NCI-H1436 (cell line): Measurements from ENCODE around the gene OBSCN.
A peak's percentile ranks its signal among the peaks of the same experiment; 100 is the strongest.
"Not testable (repeated sequence)": the region's sequence is repeated elsewhere in the genome, so short reads cannot be mapped to it uniquely, and the experiment has no call there.

Experiments
- DNase-seq: peaks from one replicate; lab custom pipeline; 2025; lab: John Stamatoyannopoulos, UW

The OBSCN gene

GRCh38 chr1:228185641-228185965, 22.2 kb upstream of the OBSCN start:
- no peak for DNase-seq

- not testable (repeated sequence) for DNase-seq
Measured at GRCh38 chr1:228188249-228188648, 19.6 kb upstream of the OBSCN start.

GRCh38 chr1:228190182-228190581, 17.7 kb upstream of the OBSCN start:
- no peak for DNase-seq

GRCh38 chr1:228190778-228191177, 17.1 kb upstream of the OBSCN start:
- no peak for DNase-seq

GRCh38 chr1:228194436-228194835, 13.4 kb upstream of the OBSCN start:
- peak; percentile 4 for DNase-seq

GRCh38 chr1:228194921-228195812, 12.7 kb upstream of the OBSCN start:
- no peak for DNase-seq

GRCh38 chr1:228197555-228198147, 10.2 kb upstream of the OBSCN start:
- no peak for DNase-seq

GRCh38 chr1:228198977-228199590, 8.8 kb upstream of the OBSCN start:
- DNase-seq: no peak

- no peak for DNase-seq
Measured at GRCh38 chr1:228204958-228205357, 2.9 kb upstream of the OBSCN start.

GRCh38 chr1:228205526-228206436, 2.1 kb upstream of the OBSCN start:
- no peak for DNase-seq

- no peak for DNase-seq
Measured at GRCh38 chr1:228206582-228207351, 1.1 kb upstream of the OBSCN start.

- no peak for DNase-seq
Measured at GRCh38 chr1:228207381-228207810, 448 bp upstream of the OBSCN start.

GRCh38 chr1:228208831-228209551, 1.1 kb downstream of the OBSCN start:
- no peak for DNase-seq

- DNase-seq: no peak
Measured at GRCh38 chr1:228209657-228210056, 1.8 kb downstream of the OBSCN start.

- no peak for DNase-seq
Measured at GRCh38 chr1:228210076-228210651, 2.3 kb downstream of the OBSCN start.

GRCh38 chr1:228210712-228211530, 3.1 kb downstream of the OBSCN start:
- no peak for DNase-seq

- no peak for DNase-seq
Measured at GRCh38 chr1:228211531-228212414, 3.9 kb downstream of the OBSCN start.

GRCh38 chr1:228212415-228212965, 4.6 kb downstream of the OBSCN start:
- DNase-seq: no peak
